ENCODE data around the gene TRAPPC2B.
A peak's percentile ranks its signal among the peaks of the same experiment; 100 is the strongest.

The TRAPPC2B gene

GRCh38 chr19:57362997-57363687 is at the start of gene TRAPPC2B, which contains the start of gene ZNF547:
Gene TRAPPC2B, plus strand, starts transcription at chr19:57363551. Its CDS starts 1,283 bp downstream, at chr19:57364834.
Gene ZNF547, plus strand, starts transcription at chr19:57363551. Its CDS starts 5,005 bp downstream, at chr19:57368556.
- peak; percentile 99 for DNase-seq

- no peak for DNase-seq
Observed at GRCh38 chr19:57314146-57314545, 49.2 kb upstream of the TRAPPC2B start.

- no peak for DNase-seq
Observed at GRCh38 chr19:57317503-57317902, 45.8 kb upstream of the TRAPPC2B start.

GRCh38 chr19:57319869-57320179 is 43.5 kb upstream of the TRAPPC2B start:
- no peak for DNase-seq

- peak; percentile 94 for DNase-seq
Observed at GRCh38 chr19:57320180-57321084, 42.9 kb upstream of the TRAPPC2B start, which contains the start of gene ZNF543. Gene ZNF543, plus strand, starts transcription at chr19:57320472. Its CDS starts 382 bp downstream, at chr19:57320854.

- DNase-seq: no peak
Observed at GRCh38 chr19:57321116-57321515, 42.2 kb upstream of the TRAPPC2B start.

- DNase-seq: no peak
Observed at GRCh38 chr19:57321751-57322150, 41.6 kb upstream of the TRAPPC2B start.

GRCh38 chr19:57324992-57325391 is 38.4 kb upstream of the TRAPPC2B start:
- no peak for DNase-seq

GRCh38 chr19:57327993-57328392 is 35.4 kb upstream of the TRAPPC2B start:
- no peak for DNase-seq

GRCh38 chr19:57334191-57334590 is 29.2 kb upstream of the TRAPPC2B start:
- DNase-seq: no peak

- DNase-seq: no peak
Observed at GRCh38 chr19:57338877-57339276, 24.5 kb upstream of the TRAPPC2B start.

GRCh38 chr19:57342582-57342981 is 20.8 kb upstream of the TRAPPC2B start:
- no peak for DNase-seq

- no peak for DNase-seq
Observed at GRCh38 chr19:57348136-57348535, 15.2 kb upstream of the TRAPPC2B start.

- DNase-seq: peak; percentile 89
Observed at GRCh38 chr19:57350877-57351805, 12.2 kb upstream of the TRAPPC2B start, which contains the start of gene ZNF304. Gene ZNF304, plus strand, starts transcription at chr19:57351271. Its CDS starts 394 bp downstream, at chr19:57351665.

GRCh38 chr19:57351867-57352266 is 11.5 kb upstream of the TRAPPC2B start:
- DNase-seq: no peak

GRCh38 chr19:57355916-57356315 is 7.4 kb upstream of the TRAPPC2B start:
- no peak for DNase-seq

GRCh38 chr19:57357406-57357805 is 5.9 kb upstream of the TRAPPC2B start:
- no peak for DNase-seq

GRCh38 chr19:57359300-57359699 is 4.1 kb upstream of the TRAPPC2B start:
- no peak for DNase-seq

- DNase-seq: no peak
Observed at GRCh38 chr19:57362419-57362818, 932 bp upstream of the TRAPPC2B start.

- DNase-seq: no peak
Observed at GRCh38 chr19:57363688-57364181, 384 bp downstream of the TRAPPC2B start.

- no peak for DNase-seq
Observed at GRCh38 chr19:57366776-57367175, 3.4 kb downstream of the TRAPPC2B start.

GRCh38 chr19:57374179-57374578 is 10.8 kb downstream of the TRAPPC2B start:
- no peak for DNase-seq
